Measurements from ENCODE around the gene OSBPL9. TPM values are rescaled to one million over a fixed set of nuclear protein-coding genes. Genes with fewer than 3 reads are reported as not detected.
"Not testable (repeated sequence)": the region's sequence is repeated elsewhere in the genome, so short reads cannot be mapped to it uniquely, and the experiment has no call there.

OSBPL9 gene
- polyA plus RNA-seq, 12 donors = 37.7 to 88.9 (median 63.5) TPM; not detected in 1

DNA sequence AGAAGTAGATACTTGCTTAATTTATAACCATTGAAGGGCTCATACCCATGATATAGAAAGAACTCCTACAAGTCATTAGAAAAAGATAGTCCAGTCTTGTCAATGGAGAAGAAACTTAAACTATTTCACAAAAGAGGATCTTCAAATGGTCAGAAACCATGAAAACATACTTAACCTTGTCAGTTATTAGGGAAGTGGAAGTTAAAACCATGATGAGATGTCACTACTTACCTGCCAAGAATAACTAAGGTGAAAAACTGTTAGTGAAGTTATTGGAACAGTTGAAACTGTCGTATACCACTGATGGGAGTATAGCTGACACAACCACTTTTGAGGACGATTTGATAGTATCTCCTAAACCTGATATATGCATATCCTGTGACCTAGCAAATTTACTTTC is 46.8 kb downstream of the OSBPL9 start:
- DNase-seq = no peak

DNA sequence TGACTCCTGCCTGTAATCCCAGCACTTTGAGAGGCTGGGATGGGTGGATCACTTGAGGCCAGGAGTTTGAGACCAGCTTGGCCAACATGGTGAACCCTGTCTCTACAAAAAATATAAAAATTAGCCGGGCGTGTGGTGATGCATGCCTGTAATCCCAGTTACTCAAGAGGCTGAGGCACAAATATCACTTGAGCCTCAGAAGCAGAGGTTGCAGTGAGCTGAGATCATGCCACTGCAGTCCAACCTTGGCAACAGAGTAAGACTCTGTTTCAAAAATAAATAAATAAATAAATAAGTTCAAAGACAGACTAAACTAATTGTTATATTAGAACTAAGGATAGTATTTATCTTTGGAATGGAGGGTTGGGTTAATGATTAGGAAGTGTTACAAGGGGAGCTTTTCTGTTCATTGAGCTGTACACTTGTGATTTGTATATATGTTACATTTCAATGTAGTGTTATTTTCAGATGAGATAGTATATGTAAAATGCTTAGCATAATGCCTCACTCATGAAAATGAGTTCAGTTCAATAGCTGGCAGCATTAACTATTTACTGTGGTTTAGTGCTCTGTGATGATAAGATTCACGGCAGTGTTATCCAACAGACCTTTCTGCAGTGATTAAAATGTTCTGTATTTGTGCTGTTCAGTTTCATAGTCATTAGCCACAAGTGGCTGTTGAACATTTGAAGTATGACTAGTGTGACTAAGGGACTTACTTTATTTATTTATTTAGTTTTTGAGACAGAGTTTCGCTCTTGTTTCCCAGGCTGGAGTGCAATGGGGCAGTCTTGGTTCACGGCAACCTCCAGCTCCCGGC is 47.7 kb downstream of the OSBPL9 start:
- no peak for DNase-seq

DNA sequence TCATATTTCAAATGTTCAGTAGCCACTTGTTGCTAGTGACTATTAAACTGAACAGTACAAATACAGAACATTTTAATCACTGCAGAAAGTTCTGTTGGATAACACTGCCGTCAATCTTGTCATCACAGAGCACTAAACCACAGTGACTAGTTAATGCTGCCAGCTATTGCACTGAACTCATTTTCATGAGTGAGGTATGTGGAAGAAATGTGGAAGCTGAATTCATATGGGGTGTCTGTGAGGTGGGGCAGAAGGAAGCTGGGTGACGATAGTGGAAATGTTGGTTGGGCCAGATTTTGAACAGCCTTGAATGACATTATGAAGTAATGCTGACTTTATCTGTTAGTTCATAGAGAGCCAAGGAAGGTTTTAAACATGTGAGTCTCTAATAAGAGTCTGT is 49.6 kb downstream of the OSBPL9 start:
- peak; percentile 6 for DNase-seq

DNA sequence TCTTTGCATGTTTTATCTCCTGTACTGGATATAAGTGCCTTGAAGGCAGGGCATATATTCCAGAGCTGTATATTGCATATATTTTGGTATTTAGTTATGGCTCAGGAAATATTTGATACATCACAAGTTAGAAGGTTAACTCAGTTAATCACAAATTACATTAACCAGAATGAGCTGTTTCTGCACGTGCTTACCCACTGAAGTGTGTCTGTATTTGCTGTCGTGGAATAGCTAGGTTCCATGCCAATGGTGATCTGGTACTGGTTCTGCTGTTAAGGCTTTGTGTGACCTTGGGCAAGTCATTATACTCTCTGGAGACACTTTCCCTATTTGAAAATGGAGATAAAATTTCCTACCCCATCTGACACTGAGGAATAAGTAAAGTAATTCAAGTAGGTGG is 50.7 kb downstream of the OSBPL9 start:
- no peak for DNase-seq

DNA sequence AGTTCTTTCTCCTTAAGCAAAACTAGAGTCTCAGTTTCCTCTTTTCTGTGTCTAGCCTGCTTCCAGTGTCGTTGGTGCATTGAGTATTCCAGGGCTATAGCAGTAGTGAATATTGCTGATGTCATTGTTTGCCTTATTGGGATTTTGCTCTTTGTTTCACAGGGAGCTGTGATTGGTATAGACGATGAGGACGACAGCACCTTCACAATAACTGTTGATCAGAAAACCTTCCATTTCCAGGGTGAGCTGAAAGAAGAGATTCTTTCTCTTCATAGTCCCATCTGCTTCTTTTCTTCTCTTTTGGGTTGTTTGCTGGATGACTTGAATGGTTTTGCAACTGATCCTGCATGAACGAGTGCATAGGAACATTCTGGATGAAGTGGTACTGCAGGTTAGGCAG is 52.4 kb downstream of the OSBPL9 start:
- no peak for DNase-seq

DNA sequence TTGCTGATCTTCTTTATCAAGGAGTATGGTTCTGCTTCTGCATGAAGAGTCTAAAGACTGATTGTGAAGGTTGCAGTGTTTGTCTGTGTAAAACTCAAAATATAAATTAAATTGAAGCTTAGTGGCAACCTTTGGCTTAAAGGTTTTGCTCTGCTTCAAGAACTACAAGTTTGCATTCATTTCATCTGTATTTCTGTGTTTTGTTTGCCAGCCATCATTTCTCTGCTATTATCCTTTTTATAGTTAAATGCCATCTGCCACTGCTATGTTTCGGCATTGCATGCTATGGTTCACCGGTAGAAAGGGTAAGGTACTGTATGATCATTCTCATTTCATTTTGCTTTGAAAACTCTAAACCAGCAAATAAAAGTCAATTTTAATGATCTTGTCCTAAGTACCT is 52.9 kb downstream of the OSBPL9 start:
- DNase-seq = no peak

DNA sequence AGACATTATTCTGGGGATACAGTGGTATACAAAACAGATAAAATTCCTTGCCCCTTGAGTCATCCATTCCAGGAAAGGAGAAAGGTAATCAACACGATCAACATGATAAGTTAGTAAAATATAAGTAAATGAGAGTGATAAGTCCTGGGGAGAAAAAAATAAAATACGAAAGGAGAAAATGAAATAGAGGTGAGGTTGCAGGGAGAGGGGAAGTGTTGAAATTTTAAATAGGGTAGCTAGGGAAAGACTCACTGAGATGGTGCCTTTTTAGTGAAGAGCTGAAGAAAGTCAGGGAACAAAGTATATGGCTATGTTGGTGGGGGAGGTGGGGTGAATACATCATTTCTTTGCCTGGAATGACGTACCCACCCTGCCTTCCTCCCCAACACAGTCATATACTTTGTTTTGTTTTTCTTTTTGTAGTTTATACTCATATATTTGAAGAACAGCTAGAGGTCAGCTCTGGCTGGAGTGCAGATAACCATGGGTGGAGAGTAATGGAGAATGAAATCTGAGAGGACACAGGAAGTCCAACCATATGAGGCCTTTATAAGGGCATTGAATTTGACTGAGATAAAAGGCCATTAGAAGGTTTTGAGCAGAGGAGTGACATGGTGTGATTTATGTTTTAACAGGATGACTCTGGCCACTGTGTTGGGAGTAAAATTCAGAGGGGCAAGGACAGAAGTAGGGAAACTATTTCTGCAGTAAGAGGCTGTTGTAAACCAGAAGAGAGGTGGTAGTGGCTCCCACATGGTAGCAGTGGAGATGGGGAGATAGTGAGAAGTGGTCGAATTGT is 54.8 kb downstream of the OSBPL9 start:
- no peak for DNase-seq

DNA sequence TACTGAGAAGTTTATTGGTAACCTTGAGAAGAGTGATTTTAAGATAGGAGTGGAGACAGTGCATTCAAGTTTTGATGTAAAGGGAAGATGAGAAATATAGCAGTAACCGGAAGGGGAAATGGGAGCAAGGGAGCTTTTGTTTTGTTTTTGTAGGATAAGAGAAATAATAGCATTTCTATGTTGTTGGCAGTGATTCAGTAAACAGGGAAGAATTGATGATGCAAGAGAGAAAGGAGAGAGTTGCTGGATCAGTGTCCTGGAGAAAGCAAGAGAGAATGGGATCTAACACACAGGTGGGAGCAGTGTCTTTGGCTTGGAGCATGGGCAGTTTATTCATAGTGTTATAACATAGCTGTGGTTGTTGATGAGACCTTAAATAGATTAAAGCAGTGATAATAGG is 56.4 kb downstream of the OSBPL9 start:
- DNase-seq = no peak

DNA sequence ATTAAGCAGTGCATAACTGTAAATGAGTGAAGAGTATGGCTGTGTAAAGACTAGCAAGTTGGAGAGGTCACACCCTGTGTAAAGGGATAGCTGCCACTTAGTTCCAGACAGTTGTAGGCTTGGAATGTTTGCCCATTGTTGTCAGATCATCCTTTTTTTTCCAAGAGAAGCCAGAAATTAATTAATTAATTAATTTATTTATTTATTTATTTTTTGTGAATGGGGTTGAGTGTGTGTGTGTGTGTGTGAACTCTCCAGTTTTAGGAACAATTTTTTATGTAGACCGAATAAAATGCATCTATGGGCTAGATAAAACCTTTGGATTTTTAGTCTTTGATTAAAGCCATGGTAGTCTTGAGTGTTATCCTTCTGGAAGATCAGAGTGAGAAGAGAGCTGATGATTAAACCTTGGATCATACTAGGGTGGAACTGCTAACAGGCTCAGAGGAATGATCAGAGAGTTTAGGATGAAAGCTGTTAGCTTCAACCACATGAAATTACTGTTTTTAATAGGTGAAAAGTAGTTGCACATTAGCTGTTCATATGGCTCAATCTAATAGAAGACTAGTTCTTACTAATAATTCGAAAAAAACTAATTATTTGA is 58.4 kb downstream of the OSBPL9 start:
- no peak for DNase-seq

DNA sequence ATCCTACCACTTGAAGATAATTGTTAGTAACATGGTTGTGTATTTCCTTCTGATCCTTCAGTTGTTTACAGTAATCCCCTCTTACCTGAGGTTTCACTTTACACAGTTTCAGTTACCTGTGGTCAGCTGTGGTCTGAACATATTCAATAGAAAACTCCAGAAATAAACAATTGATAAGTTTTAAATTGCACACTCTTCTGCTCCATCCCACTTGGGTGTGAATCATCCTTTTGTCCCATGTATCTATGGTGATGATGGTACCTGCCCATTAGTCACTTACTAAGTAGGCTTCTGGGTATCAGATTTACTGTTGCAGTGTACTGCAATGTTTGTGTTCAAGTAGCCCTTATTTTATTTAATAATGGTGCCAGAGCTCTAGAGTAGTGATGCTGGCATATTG is 62.5 kb downstream of the OSBPL9 start:
- DNase-seq = no peak

DNA sequence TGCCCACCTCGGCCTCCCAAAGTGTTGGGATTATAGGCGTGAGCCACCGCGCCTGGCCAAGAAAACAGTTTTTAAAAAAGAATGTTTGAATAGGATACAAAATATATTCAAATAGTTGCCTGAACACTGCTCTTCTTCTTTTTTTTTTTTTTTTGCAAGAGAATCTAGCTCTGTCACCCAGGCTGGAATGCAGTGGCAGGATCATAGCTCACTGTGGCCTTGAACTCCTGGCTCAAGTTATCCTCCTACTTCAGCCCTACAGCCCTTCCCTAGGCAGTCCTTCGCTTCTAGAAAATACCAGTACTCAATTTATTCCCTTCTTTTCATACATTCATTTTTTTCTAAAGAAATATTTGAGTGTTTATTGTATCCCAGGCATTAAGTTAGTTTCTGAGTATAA is 67.9 kb downstream of the OSBPL9 start:
- DNase-seq = no peak

DNA sequence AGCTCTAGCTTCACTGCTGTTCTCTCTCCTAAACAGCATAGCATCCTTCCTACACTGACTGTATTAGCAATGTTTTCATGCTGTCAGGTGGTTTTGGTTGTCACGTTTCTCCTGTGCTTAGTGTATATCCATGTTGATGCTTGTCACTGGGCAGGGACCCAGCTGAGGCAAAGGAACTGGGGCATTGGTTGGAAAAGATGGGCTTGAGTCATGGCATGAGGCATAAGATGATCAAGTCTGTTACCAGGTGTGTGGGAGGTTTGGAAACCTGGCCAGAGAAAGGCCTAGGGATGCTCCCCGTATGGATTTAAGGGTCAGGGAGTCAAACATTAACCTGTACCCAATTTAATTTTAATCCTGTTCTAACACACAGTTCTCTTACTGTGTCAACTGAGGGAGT is 69.6 kb downstream of the OSBPL9 start:
- DNase-seq = no peak

DNA sequence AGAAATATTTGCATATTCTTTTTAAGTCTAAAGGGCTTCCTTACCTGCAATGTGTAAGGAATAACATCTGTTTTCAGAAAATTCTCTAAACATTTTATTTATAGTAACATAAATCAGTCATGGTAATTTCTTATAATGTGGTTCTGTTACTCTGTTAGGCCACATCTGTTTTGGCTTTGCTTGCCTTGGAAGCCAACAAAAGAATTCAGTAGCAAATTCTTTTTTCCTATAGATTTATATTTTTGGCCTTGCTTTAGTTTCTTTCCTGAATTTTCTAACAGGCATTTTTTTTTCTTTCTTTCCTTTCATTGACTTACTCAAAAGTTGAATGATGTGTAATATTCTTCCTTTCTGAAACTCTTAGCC is 72.2 kb downstream of the OSBPL9 start:
- no peak for DNase-seq

DNA sequence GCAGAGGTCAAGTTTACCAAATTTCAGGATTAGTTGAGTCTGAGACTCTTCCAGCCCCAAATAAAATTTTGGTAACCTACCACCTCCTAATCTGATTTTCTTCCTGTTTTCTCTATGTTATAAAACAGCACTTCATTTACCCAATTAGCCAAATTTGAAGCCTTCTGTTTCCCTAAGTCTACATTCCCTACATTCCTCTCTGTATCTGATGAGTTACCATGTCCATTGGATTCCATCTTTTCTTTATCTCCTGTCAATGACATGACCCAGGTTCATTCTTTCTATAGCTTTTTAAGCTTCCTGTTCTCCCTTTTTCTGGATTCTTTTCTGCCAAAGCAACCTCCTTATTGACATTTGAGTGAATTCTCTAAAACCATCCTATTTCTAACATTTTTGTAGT is 72.8 kb downstream of the OSBPL9 start:
- no peak for DNase-seq

DNA sequence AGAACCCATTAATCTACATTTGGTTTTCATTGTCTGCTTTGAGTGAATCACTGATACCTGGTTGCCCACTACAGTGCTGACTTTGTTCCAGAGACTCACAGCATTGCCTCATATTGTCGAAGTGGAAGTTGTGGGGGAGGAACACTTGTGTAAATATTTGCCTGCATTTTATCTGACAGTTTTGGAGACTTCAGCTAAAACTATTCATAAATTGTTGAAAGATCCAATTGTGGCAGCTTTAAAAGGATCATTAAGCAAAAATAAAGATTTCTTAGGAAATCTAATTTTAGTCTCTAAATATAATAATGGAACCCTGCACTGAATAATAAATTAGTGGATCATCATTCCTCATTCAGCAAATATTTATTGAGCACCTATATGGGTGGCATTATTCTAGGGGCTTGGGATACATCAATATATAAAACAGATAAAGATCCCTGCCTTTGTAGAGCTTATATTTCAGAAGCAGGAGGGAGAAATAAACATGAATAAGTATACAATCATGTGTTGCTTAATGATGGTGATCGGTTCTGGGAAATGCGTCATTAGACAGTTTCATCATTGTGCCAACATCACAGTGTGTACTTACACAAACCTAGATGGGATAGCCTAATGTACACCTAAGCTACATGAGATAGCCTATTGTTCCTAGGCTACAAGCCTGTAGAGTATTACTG is 73.5 kb downstream of the OSBPL9 start:
- no peak for DNase-seq

DNA sequence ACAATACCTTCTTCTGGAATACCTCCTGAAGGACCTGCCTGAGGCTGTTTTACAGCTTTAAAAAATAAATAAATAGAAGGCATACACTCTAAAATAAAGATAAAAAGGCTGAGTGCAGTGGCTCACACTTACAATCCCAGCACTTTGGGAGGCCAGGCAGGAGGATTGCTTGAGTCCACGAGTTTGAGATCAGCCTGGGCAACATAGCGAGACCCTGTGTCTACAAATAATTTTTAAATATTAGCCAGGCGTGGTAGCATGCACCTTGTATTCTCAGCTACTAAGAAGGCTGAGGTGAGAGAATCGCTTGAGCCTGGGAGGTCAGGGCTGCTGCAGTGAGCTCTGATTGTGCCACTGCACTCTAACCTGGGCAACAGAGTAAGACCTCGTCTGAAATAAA is 75.0 kb downstream of the OSBPL9 start:
- DNase-seq = no peak

DNA sequence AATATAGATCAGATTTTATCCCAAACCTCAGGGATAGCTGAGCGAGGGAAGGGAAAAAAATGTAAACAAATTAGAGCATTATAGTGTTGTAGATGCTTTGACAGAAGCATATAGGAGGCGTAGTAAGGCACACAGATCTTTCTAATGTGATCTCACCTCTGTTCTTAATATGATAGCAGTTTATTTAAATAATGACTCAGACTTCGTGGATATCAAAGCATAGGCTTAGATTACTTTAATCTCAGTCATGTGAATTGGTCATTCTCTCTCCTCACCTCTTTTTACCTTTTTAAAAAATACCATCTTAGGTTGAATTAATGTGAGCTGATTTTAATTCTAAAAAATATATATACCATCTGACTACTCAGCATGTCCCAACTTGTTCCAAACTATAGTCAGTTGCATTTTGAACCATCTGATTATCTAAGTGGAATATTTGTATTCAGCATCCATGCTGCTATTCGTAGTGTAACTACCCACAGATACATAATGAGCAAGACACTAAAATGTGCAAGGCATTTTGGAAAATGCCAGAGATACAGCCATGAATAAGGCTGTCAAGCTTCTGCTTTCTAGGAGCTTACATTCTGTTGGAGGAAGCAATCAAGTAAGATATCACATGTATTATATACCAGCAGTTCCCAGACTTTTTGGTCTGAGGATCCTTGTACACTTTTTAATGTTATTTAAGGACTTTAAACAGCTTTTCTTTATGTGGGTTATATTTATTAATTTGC is 76.7 kb downstream of the OSBPL9 start:
- DNase-seq = no peak

DNA sequence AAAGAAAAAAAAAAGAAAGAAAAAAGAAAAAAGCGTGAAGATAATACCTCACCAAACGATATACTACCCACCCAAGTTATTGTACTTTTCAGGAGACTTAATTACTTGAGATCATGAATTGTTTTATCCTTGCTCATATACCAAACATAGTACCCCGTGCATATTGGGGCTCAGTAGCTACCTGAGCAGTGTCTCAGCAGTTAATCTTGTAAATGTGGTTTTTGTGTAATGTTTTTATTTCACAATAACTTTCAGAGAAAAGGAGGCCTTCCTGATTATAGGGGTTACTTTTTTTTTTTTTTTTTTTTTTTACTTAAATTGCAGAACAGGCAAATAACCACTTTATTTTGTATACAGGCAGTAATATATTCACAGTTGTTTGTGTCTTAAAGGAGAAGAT is 80.3 kb downstream of the OSBPL9 start:
- DNase-seq = no peak

DNA sequence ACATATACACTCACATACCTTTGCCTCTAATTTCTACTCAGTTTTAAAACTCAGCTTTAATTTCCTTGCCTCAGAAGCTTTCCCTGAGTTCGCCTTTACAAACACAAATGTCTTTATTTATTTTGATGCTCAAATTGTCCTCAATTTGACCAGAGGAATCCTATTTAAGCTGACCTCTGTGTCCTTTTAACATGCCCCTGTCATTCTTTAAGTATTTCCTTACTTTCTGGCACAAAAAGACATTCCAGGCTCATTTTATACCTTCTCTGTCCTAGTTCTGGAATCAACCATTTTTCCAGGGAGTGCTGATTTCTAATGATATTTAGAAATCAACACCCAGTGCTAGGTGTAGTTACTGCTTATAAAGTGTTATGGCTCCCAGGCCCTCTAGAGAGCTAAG is 82.5 kb downstream of the OSBPL9 start:
- DNase-seq = no peak

DNA sequence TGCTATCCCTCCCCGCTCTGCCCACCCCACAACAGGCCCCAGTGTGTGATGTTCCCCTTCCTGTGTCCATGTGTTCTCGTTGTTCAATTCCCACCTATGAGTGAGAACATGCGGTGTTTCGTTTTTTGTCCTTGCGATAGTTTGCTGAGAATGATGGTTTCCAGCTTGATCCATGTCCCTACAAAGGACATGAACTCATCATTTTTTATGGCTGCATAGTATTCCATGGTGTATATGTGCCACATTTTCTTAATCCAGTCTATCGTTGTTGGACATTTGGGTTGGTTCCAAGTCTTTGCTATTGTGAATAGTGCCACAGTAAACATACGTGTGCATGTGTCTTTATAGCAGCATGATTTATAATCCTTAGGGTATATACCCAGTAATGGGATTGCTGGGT is 84.9 kb downstream of the OSBPL9 start:
- not testable (repeated sequence) for DNase-seq

DNA sequence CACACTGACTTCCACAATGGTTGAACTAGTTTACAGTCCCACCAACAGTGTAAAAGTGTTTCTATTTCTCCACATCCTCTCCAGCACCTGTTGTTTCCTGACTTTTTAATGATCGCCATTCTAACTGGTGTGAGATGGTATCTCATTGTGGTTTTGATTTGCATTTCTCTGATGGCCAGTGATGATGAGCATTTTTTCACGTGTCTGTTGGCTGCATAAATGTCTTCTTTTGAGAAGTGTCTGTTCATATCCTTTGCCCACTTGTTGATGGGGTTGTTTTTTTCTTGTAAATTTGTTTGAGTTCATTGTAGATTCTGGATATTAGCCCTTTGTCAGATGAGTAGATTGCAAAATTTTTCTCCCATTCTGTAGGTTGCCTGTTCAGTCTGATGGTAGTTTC is 85.3 kb downstream of the OSBPL9 start:
- not testable (repeated sequence) for DNase-seq

DNA sequence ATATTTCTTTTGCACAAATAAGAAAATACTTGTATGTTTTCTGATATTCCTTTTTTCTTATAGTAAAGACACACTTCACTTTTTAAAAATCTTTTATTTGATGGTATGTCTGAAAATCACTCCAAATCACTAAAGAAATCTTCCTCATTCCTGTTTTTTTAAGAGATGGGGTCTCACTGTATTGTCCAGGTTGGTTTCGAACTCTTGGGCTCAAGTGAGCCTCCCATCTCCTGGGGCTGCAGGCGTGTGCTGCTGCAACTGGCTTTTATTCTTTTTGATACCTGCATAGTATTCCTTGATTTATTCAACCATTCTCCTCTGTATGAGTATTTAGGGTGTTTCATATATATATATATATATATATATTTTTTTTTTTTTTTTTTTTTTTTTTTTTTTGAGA is 88.1 kb downstream of the OSBPL9 start:
- no peak for DNase-seq
